ENCODE measurements around the gene HSBP1.

The HSBP1 gene

GRCh38 chr16:83802135-83802534, 5.6 kb upstream of the HSBP1 start:
- TF ChIP-seq CREB1 (IDR thresholded peaks at IDR 0.05; ENCODE audit: low read depth), result no peak

- no peak for TF ChIP-seq RAD21 (IDR thresholded peaks at IDR 0.05; ENCODE audit: low read depth)
- TF ChIP-seq, protein P1, sequence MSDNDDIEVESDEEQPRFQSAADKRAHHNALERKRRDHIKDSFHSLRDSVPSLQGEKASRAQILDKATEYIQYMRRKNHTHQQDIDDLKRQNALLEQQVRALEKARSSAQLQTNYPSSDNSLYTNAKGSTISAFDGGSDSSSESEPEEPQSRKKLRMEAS (IDR thresholded peaks at IDR 0.05), result no peak
- no peak for TF ChIP-seq TAF1 (IDR thresholded peaks at IDR 0.05; ENCODE audit: low read depth)
- no peak for TF ChIP-seq EP300 (IDR thresholded peaks at IDR 0.05; ENCODE audit: borderline replicate concordance)
- TF ChIP-seq, protein P2, sequence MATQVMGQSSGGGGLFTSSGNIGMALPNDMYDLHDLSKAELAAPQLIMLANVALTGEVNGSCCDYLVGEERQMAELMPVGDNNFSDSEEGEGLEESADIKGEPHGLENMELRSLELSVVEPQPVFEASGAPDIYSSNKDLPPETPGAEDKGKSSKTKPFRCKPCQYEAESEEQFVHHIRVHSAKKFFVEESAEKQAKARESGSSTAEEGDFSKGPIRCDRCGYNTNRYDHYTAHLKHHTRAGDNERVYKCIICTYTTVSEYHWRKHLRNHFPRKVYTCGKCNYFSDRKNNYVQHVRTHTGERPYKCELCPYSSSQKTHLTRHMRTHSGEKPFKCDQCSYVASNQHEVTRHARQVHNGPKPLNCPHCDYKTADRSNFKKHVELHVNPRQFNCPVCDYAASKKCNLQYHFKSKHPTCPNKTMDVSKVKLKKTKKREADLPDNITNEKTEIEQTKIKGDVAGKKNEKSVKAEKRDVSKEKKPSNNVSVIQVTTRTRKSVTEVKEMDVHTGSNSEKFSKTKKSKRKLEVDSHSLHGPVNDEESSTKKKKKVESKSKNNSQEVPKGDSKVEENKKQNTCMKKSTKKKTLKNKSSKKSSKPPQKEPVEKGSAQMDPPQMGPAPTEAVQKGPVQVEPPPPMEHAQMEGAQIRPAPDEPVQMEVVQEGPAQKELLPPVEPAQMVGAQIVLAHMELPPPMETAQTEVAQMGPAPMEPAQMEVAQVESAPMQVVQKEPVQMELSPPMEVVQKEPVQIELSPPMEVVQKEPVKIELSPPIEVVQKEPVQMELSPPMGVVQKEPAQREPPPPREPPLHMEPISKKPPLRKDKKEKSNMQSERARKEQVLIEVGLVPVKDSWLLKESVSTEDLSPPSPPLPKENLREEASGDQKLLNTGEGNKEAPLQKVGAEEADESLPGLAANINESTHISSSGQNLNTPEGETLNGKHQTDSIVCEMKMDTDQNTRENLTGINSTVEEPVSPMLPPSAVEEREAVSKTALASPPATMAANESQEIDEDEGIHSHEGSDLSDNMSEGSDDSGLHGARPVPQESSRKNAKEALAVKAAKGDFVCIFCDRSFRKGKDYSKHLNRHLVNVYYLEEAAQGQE (IDR thresholded peaks at IDR 0.05; ENCODE audit: low read depth), result no peak
- TF ChIP-seq NFIC (IDR thresholded peaks at IDR 0.05), result no peak
- no peak for TF ChIP-seq EGR1 (IDR thresholded peaks at IDR 0.05)
- TF ChIP-seq CREB1 (IDR thresholded peaks at IDR 0.05; ENCODE audit: low read depth), result no peak
- TF ChIP-seq TCF12 (IDR thresholded peaks at IDR 0.05; ENCODE audit: low read depth), result no peak
- no peak for TF ChIP-seq TEAD4 (IDR thresholded peaks at IDR 0.05)
- TF ChIP-seq YY1 (IDR thresholded peaks at IDR 0.05; ENCODE audit: low read depth), result no peak
- TF ChIP-seq USF1 (IDR thresholded peaks at IDR 0.05), result no peak
- TF ChIP-seq ZBTB7A (IDR thresholded peaks at IDR 0.05; ENCODE audit: low read depth), result no peak
- no peak for TF ChIP-seq CEBPB (IDR thresholded peaks at IDR 0.05)
- TF ChIP-seq FOXM1 (IDR thresholded peaks at IDR 0.05; ENCODE audit: borderline replicate concordance, low read depth), result no peak
Observed at GRCh38 chr16:83802554-83803205, 5.1 kb upstream of the HSBP1 start.

- no peak for TF ChIP-seq TEAD4 (IDR thresholded peaks at IDR 0.05)
- no peak for TF ChIP-seq RAD21 (IDR thresholded peaks at IDR 0.05; ENCODE audit: low read depth)
- TF ChIP-seq NFIC (IDR thresholded peaks at IDR 0.05), result no peak
- no peak for TF ChIP-seq USF1 (IDR thresholded peaks at IDR 0.05)
- TF ChIP-seq TCF12 (IDR thresholded peaks at IDR 0.05; ENCODE audit: low read depth), result no peak
- TF ChIP-seq FOXM1 (IDR thresholded peaks at IDR 0.05; ENCODE audit: borderline replicate concordance, low read depth), result no peak
- no peak for TF ChIP-seq EP300 (IDR thresholded peaks at IDR 0.05; ENCODE audit: borderline replicate concordance)
- TF ChIP-seq ZBTB7A (IDR thresholded peaks at IDR 0.05; ENCODE audit: low read depth), result no peak
- TF ChIP-seq EGR1 (IDR thresholded peaks at IDR 0.05), result no peak
- TF ChIP-seq CEBPB (IDR thresholded peaks at IDR 0.05), result no peak
Observed at GRCh38 chr16:83803811-83804210, 4.0 kb upstream of the HSBP1 start.

GRCh38 chr16:83804366-83804765, 3.4 kb upstream of the HSBP1 start:
- no peak for TF ChIP-seq CEBPB (IDR thresholded peaks at IDR 0.05)
- TF ChIP-seq, protein P1 (IDR thresholded peaks at IDR 0.05), result no peak
- TF ChIP-seq, protein P2 (IDR thresholded peaks at IDR 0.05; ENCODE audit: low read depth), result no peak
- TF ChIP-seq RAD21 (IDR thresholded peaks at IDR 0.05; ENCODE audit: low read depth), result no peak
- TF ChIP-seq EP300 (IDR thresholded peaks at IDR 0.05; ENCODE audit: borderline replicate concordance), result no peak
- no peak for TF ChIP-seq TAF1 (IDR thresholded peaks at IDR 0.05; ENCODE audit: low read depth)
- no peak for TF ChIP-seq YY1 (IDR thresholded peaks at IDR 0.05; ENCODE audit: low read depth)
- TF ChIP-seq USF1 (IDR thresholded peaks at IDR 0.05), result no peak

- TF ChIP-seq CREB1 (IDR thresholded peaks at IDR 0.05; ENCODE audit: low read depth) (no peak), YY1 (IDR thresholded peaks at IDR 0.05; ENCODE audit: low read depth) (no peak), NFIC (IDR thresholded peaks at IDR 0.05) (no peak), USF1 (IDR thresholded peaks at IDR 0.05) (no peak), EGR1 (IDR thresholded peaks at IDR 0.05) (no peak), TCF12 (IDR thresholded peaks at IDR 0.05; ENCODE audit: low read depth) (no peak), EP300 (IDR thresholded peaks at IDR 0.05; ENCODE audit: borderline replicate concordance) (no peak), CEBPB (IDR thresholded peaks at IDR 0.05) (no peak), TEAD4 (IDR thresholded peaks at IDR 0.05) (no peak), ZBTB7A (IDR thresholded peaks at IDR 0.05; ENCODE audit: low read depth) (no peak), TAF1 (IDR thresholded peaks at IDR 0.05; ENCODE audit: low read depth) (no peak)
- TF ChIP-seq, protein P2 (IDR thresholded peaks at IDR 0.05; ENCODE audit: low read depth), result no peak
- TF ChIP-seq, protein P1 (IDR thresholded peaks at IDR 0.05), result no peak
Observed at GRCh38 chr16:83806036-83806435, 1.7 kb upstream of the HSBP1 start.
